ENCODE data around the gene OR2T11. TPM values are rescaled to one million over a fixed set of nuclear protein-coding genes. Genes with fewer than 3 reads are reported as not detected.
"Not testable (repeated sequence)": the region's sequence is repeated elsewhere in the genome, so short reads cannot be mapped to it uniquely, and the experiment has no call there.

OR2T11 gene
- total RNA-seq, 1 experiment from 2014 or later = not detected

- no peak for DNase-seq (ENCODE audit: low spot score)
These were observed 16.0 kb downstream of the OR2T11 start for GRCh38 chr1:248618878-248619277.

DNA sequence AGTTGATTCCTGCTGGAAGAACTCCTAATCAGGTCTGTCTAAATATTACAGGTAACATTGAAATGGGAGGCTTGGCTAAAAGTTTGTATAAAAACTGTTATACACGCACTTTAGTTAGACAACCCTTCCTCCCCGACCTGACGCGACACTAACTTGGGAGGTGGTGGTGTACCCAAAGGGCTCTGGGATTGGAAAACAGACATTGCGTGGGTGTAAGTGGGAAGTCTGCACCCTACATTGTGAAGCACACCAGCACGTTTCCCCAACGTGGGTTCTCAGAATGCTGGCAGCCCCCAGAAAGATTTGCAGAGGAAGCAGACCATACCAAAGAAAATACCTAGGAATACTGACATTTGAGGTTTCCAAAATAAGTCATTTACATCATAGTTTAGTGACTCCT lies 16.8 kb downstream of the OR2T11 start:
- DNase-seq (ENCODE audit: low spot score) = no peak

- DNase-seq (ENCODE audit: low spot score) = no peak
These were observed 21.1 kb downstream of the OR2T11 start for GRCh38 chr1:248613742-248614141.

- DNase-seq (ENCODE audit: low spot score) = no peak
These were observed 22.9 kb downstream of the OR2T11 start for GRCh38 chr1:248611883-248612414.

- no peak for DNase-seq (ENCODE audit: low spot score)
These were observed 24.6 kb downstream of the OR2T11 start for GRCh38 chr1:248610301-248610700.

- no peak for DNase-seq (ENCODE audit: low spot score)
These were observed 35.5 kb downstream of the OR2T11 start for GRCh38 chr1:248599396-248599795.

DNA sequence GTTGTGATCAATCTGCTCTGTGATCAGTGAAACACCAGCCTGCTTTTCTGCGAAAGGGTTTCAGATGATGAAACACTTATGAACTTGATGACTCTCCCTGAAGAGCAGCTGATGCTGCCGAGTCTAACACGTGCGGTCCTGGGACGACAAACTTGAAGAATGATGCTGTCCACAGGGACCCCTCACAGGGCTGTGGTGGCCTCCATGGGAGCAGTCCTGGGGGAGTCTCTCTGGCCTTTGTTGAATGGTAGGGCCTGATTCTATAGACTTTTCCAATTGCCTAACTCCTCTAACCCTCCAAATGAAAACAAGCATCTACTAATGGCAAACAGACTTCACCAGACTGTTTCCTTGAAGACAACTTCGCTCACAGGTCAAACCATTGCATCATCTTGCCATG lies 37.3 kb downstream of the OR2T11 start, which contains the start of gene OR2T10:
Gene OR2T10, minus strand, starts transcription at position 112 of the 400 bp plus-strand sequence. CDS start 3,932 bp downstream, outside the sequence.
- DNase-seq (ENCODE audit: low spot score) = no peak

DNA sequence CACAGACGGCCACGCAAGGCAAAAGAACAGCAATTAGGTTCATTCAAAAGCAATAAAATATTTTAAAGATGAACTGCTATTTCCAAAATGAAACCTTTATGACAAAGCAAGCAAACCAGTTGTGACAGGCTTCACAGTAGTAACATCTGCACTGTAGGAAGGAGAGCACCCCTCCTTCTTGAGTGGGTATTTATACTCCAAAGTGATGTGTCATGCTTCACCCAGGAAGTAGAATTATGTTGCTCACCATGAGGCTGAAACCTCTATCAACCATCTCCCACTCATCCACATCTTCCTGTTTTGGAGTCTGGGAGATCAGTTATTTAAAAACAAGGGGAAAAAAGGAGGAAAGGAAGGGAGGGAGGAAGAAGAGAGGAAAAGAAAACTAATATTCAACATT lies 38.3 kb downstream of the OR2T11 start:
- DNase-seq (ENCODE audit: low spot score) = peak; percentile 49

DNA sequence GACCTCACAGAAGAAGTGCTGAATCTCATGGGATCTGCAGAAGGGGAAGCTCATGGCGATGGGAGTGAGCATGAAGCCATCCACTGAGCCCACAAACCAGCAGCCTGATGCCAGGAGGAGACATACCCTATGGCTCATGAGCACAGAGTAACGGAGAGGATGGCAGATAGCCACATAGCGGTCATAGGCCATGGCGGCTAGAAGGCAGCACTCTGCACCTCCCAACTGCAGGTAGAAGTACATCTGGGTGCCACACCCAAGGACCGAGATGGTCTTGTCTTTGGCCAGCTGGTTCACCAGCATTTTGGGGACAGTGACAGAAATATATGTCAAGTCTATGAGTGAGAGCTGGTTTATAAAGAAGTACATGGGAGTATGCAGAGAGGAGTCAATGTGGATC lies 41.7 kb downstream of the OR2T11 start:
- DNase-seq (ENCODE audit: low spot score) = no peak

- no peak for DNase-seq (ENCODE audit: low spot score)
These were observed 42.2 kb downstream of the OR2T11 start for GRCh38 chr1:248592655-248593054.

GRCh38 chr1:248590055-248590454 lies 44.8 kb downstream of the OR2T11 start:
- no peak for DNase-seq (ENCODE audit: low spot score)

DNA sequence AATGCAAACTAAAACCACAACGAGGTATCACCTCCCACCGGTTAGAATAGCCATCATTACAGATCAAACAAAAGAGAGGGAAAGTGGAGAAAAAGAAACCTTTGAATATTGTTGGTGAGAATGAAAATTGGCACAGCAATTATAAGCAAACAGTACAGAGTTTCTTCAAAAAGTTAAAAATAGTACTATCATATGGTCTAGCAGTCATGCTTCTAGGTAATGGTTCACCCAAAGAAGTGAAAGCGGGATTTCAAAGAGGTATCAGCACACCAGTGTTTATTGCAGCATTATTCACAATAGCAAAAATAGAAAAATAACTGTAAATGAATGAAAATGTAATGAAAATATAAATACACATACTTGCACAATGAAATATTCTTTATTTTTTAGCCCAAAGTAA lies 45.6 kb downstream of the OR2T11 start:
- no peak for DNase-seq (ENCODE audit: low spot score)

- no peak for DNase-seq (ENCODE audit: low spot score)
These were observed 49.6 kb downstream of the OR2T11 start for GRCh38 chr1:248585266-248585665.

- DNase-seq (ENCODE audit: low spot score) = no peak
These were observed 58.5 kb downstream of the OR2T11 start for GRCh38 chr1:248576260-248576980.

DNA sequence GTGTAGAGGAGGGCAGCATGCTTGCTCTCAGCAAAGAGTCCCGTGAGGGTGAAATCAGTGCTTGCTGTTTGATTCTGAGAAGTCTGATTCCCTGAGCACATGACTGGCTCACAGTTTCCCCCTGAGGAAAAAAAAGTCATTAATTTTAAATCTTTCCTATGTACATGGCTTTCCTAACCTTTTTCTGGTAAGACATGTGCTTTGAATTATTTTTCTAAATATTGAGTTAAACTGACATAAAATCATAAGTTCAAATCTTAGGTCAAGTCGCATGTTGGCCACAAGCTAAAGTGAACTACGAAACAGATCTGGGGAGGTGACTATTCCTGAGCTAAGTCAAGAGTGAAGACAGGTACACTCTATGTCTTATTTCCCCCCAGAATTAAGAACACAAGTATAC lies 60.2 kb downstream of the OR2T11 start, which contains the start of gene OR2T34:
Gene OR2T34, minus strand, starts transcription at position 101 of the 400 bp plus-strand sequence. Its CDS starts 0 bp downstream, at position 101.
- not testable (repeated sequence) for DNase-seq (ENCODE audit: low spot score)

DNA sequence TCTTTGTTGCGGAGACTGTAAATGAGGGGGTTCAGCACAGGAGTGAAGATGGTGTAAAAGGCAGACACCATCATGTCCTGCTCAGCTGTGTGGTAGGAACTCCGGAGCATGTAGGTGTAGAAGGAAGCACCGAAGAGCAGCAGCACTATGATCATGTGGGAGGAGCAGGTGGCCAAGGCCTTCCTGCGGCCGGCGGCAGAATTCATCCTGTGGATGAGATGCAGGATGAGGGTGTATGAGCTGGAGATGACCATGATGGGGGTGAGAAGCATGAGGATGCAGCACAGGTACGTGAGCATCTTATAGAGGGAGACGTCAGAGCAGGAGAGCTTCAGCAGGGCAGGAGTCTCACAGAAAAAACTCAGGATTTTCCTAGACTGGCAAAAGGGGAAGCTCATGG lies 61.0 kb downstream of the OR2T11 start:
- DNase-seq (ENCODE audit: low spot score) = not testable (repeated sequence)

Other genes with a start within 250 kb of the OR2T11 start
- gene OR2T1, start 232.0 kb downstream of the OR2T11 start, total RNA-seq (2014; rRNA removed; shearing (Covaris generic)) = not detected in 2 replicates
- not detected in 2 replicates for gene OR2T2, start 189.5 kb downstream of the OR2T11 start, total RNA-seq (2014; rRNA removed; shearing (Covaris generic))
- gene OR2T3, start 161.7 kb downstream of the OR2T11 start, total RNA-seq (2014; rRNA removed; shearing (Covaris generic)) = not detected in 2 replicates
- gene OR2T5, start 146.5 kb downstream of the OR2T11 start, total RNA-seq (2014; rRNA removed; shearing (Covaris generic)) = not detected in 2 replicates
- not detected in 2 replicates for gene OR2G6, start 127.0 kb downstream of the OR2T11 start, total RNA-seq (2014; rRNA removed; shearing (Covaris generic))
- not detected in 2 replicates for gene OR2T29, start 72.3 kb downstream of the OR2T11 start, total RNA-seq (2014; rRNA removed; shearing (Covaris generic))
- not detected in 2 replicates for gene OR2T34, start 60.3 kb downstream of the OR2T11 start, total RNA-seq (2014; rRNA removed; shearing (Covaris generic))
- not detected in 2 replicates for gene OR2T10, start 37.4 kb downstream of the OR2T11 start, total RNA-seq (2014; rRNA removed; shearing (Covaris generic))
- gene OR2T35, start 10.2 kb upstream of the OR2T11 start, total RNA-seq (2014; rRNA removed; shearing (Covaris generic)) = not detected in 2 replicates
- gene OR2T27, start 20.4 kb upstream of the OR2T11 start, total RNA-seq (2014; rRNA removed; shearing (Covaris generic)) = not detected in 2 replicates
- not detected in 2 replicates for gene OR14I1, start 67.7 kb upstream of the OR2T11 start, total RNA-seq (2014; rRNA removed; shearing (Covaris generic))
- gene LYPD8, start 120.7 kb upstream of the OR2T11 start, total RNA-seq (2014; rRNA removed; shearing (Covaris generic)) = 0.46 and 1.4 TPM in 2 replicates
- 41.0 and 47.1 TPM in 2 replicates for gene SH3BP5L, start 190.8 kb upstream of the OR2T11 start, total RNA-seq (2014; rRNA removed; shearing (Covaris generic))
- gene ZNF672, start 203.1 kb upstream of the OR2T11 start, total RNA-seq (2014; rRNA removed; shearing (Covaris generic)) = 27.4 and 28.3 TPM in 2 replicates
- gene ZNF692, start 224.0 kb upstream of the OR2T11 start, total RNA-seq (2014; rRNA removed; shearing (Covaris generic)) = 15.0 and 26.1 TPM in 2 replicates